Activated CD8-positive, alpha-beta memory T cell treated with anti-CD3 and anti-CD28 coated beads for 1 hour (primary cell): Measurements from ENCODE around the gene SEPTIN8.
"Not testable (repeated sequence)": the region's sequence is repeated elsewhere in the genome, so short reads cannot be mapped to it uniquely, and the experiment has no call there.

Source experiments
- DNase-seq, 2 donors: peaks; one replicate each; pipeline ENCODE4 v3.0.0-alpha.2; 2020; ENCODE audit warnings: low read depth in 1 of 2; ENCODE audit errors: extremely low read depth in 1 of 2

Gene SEPTIN8

DNA sequence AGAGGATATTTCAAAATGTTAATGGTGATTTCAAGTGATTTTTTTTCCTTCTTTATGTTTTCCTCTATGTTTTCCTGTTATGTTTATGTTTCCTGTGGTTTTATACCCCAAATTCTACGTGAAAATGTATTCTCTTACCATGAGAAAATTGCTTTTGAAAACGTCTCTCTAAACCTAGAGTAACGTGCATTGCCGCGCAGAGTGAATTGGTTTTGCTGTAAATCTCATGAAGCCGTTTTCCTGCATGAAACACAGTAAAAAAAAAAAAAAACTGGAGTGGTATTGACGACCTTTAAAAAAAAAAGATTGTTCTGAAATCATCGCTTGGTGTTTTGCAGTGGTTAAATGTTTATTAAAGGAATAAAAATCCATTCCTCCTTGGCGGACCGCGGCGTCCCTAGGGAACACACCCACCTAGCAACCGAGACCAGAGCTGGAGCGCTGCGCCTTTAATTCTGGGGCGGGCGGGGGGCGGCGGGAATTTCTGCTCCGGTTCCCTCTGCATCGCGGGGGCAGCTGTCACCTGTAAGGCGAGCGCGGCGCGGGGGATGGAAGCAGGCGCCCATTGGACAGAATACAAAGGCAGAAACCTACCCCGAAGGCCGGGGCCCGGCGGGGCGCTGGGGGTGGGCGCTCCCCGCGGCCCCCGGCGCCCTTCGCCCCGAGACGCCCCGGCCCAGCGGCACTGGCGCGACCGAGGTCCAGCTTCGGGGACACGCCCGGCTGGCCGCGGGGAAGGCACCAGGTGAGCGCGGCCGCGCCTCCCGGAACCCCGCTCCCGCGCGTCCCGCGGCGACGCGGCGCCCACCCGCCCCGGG is 36.0 kb upstream of the SEPTIN8 start, which contains the start of gene SOWAHA:
SOWAHA (plus strand) TSS at position 522 of the 818 bp plus-strand sequence. CDS start 320 bp downstream, outside the sequence.
- DNase-seq: no peak

DNA sequence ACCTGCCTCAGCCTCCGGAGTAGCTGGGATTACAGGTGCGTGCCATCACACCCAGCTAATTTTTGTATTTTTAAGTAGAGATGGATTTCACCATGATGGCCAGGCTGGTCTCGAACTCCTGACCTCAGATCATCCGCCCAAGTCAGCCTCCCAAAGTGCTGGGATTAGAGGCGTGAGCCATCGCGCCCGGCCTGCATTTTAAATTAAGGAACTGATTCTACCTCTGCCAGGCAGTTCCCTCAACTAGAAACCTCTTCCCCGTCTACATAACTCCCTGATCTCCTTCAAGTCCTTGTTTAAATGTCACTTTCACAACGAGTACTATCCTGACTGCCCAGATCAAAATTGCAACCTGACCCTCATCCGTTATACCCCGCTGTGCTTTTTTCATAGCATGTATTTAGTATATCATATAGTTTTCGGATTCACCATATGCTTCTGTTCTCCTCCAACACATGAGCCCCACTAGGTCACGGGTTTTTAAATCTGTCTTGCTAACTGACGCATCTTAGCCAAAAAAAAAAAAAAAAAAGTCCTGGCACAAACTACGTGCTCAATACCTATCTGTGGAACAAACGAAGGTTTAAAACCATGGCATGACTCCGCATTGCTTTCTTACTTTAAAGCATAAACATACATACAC is 35.2 kb upstream of the SEPTIN8 start:
- DNase-seq: no peak

GRCh38 chr5:132810605-132811004 is 33.6 kb upstream of the SEPTIN8 start:
- no peak for DNase-seq

GRCh38 chr5:132808866-132809265 is 31.8 kb upstream of the SEPTIN8 start:
- DNase-seq: no peak

GRCh38 chr5:132808448-132808847 is 31.4 kb upstream of the SEPTIN8 start:
- no peak for DNase-seq

GRCh38 chr5:132807163-132807838 is 30.3 kb upstream of the SEPTIN8 start:
- no peak for DNase-seq

GRCh38 chr5:132806804-132807162 is 29.7 kb upstream of the SEPTIN8 start:
- not testable (repeated sequence) for DNase-seq

- DNase-seq: not testable (repeated sequence)
Observed at GRCh38 chr5:132805872-132806271, 28.8 kb upstream of the SEPTIN8 start.

DNA sequence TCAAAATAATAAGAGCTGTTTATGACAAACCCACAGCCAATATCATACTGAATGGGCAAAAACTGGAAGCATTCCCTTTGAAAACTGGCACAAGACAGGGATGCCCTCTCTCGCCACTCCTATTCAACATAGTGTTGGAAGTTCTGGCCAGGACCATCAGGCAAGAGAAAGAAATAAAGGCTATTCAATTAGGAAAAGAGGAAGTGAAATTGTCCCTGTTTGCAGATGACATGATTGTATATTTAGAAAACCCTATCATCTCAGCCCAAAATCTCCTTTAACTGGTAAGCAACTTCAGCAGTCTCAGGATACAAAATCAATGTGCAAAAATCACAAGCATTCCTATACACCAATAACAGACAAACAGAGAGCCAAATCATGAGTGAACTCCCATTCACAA is 27.2 kb upstream of the SEPTIN8 start:
- not testable (repeated sequence) for DNase-seq

DNA sequence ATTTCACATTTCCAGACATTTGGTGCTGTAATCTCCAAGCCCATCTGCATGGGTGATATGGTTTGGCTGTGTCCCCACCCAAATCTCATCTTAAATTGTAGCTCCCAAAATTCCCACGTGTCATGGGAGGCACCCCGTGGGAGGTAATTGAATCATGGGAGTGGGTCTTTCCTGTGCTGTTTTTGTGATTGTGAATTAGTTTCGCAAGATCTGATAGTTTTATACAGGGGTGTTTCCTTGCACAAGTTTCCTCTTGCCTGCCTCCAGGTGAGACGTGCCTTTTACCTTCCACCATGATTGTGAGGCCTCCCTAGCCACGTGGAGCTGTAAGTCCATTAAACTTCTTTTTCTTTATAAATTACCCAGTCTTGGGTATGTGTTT is 25.6 kb upstream of the SEPTIN8 start:
- DNase-seq: not testable (repeated sequence)

DNA sequence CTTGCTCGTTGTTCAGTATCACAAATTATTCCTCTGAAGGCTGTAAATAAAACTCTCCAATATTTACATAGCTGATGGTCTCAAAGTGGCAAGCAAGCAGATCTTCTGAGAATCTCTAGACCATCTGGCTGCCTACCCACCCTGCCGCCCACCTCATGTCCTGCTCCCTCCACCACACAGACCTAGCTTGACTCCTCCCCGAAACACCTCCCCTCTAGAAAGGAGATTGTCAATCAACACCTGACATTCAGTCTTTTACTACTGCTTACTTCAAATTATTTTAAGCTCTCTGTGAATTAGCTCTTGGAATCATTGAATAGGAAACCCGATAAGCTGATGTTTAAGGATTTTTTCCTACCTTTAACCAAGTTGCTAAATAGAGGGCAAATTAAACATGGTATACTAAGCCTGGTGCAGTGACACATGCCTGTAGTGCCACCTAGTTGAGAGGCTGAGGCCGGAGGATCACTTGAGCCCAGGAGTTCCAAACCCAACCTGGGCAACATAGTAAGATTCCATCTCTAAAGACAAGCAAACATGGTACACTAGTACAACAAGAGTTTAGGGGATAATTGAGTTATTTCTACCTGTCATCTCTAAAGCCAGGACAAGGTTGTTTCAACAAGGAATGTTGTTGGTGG is 25.1 kb upstream of the SEPTIN8 start:
- no peak for DNase-seq

GRCh38 chr5:132800545-132800944 is 23.5 kb upstream of the SEPTIN8 start:
- DNase-seq: no peak

GRCh38 chr5:132799392-132799791 is 22.4 kb upstream of the SEPTIN8 start:
- DNase-seq: no peak

DNA sequence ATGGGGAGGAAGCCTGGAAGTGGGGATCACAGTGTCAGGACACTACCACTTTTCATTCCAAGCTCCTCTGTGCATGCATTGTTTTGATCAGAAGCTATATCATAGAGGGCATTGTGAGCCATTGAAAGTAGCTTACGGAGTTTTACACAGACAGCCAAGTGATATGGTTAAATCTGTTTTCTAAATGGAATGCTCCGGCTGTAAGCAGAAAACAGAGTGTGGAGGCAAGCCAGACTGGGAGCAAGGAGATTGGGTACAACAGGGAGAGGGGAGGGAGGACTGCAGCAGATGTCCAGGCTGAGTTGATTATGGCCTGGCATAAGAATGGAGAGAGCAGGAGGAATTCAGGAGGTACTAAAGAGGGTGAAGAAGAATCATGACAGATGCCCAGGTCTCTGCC is 20.6 kb upstream of the SEPTIN8 start:
- DNase-seq: no peak

- no peak for DNase-seq
Observed at GRCh38 chr5:132791026-132791425, 14.0 kb upstream of the SEPTIN8 start.

DNA sequence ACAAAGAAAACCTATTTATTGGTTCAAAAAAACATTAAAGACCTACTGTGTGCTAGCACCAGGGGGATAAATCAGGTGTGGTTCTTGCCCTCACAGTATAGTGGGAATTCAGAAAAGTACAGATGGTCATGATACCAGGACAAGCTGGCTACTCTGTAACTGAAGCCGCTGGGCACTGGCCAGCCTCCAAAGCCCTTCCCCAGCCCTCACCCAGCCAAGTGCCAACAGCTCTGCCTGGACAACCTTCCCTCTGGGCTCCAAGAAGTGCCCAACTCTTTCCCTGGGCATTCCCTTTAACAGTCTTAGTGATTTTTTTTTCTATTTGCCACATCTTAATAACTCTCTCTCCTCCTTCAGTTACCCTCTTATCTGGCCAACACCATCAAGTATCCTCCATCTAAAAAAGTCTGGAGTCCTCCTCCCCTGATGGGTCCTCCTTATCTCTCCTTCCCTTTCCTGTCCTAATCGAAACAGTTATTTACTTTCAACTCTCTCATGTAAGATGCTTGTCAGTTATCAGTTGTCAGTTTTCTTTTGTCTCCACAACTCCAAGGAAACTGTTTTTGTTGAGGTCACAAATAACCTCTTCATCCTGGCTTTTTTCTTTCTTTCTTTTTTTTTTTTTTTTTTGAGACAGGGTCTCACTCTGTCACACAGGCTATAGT is 13.3 kb upstream of the SEPTIN8 start:
- DNase-seq: no peak

- DNase-seq: no peak
Observed at GRCh38 chr5:132788990-132789886, 12.2 kb upstream of the SEPTIN8 start.

GRCh38 chr5:132788508-132788907 is 11.5 kb upstream of the SEPTIN8 start:
- DNase-seq: no peak

DNA sequence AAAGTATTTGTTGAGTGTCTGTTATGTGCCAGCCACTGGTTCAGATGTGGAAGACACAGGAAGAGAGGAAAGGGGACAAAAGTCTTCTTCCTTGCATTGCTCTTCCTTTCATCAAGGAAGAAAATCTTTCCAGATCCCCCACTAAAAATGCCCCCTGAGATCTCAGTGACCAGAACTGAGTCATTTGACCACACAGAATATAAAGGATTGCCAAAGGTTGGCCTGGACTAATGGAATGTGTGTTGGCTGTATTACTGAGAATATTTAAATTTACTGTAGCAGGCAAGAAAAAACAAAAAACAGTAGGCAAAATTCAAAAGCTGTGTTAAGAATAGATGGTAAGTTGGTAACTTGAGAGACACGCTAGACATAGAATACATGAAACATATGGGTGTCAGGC is 10.0 kb upstream of the SEPTIN8 start:
- DNase-seq: no peak

- no peak for DNase-seq
Observed at GRCh38 chr5:132785864-132786263, 8.8 kb upstream of the SEPTIN8 start.
